Islet of Langerhans (tissue), 1 donor: ENCODE data around the gene PTPRJ.
A peak's percentile ranks its signal among the peaks of the same experiment; 100 is the strongest.

Source experiments
- FAIRE-seq: peaks from one replicate; lab custom pipeline; 2011; peaks lifted over from hg19 to GRCh38; lab: Jason Lieb, UNC

Gene PTPRJ

DNA sequence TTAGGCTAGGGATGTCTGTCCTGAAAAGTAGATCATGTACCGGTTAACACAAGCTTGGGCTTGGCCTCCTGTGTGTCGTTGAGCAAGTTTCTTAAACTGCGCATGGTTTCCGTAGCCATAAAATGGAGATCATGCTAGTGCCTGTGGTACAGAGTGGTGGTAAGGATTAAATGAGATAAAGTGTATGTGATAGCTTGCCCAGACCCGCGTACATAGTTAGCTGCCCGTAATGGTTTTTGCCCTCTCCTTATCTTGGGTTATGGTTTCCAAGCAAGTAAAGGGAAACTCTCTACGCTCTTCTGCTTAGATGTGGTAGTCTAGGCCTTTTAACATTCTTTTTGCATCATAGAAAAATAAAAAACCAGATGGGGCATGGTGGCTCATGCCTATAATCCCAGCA, 11.0 kb upstream of the PTPRJ start:
- FAIRE-seq = no peak

- no peak for FAIRE-seq
These were observed 8.9 kb upstream of the PTPRJ start for GRCh38 chr11:47971501-47971900.

DNA sequence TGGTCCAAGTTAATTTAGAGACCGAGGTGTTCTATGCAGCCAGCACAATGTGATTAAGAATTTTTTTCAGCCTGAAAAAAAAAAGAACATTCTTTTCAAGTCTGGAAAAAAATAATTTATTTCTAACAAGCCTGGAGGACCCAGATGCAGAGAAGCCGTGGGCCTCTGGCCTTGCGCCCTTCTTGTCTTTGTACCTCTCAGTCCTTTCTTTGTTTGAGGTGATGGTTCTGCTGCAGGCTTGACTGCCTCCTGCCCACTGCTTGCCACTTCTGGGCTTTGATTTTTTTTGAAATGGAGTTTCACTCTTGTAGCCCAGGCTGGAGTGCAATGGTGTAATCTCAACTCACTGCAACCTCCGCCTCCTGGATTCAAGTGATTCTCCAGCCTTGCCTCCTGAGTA, 7.2 kb upstream of the PTPRJ start:
- no peak for FAIRE-seq

- no peak for FAIRE-seq
These were observed 3.4 kb upstream of the PTPRJ start for GRCh38 chr11:47976931-47977330.

GRCh38 chr11:47977623-47978022, 2.7 kb upstream of the PTPRJ start:
- no peak for FAIRE-seq

DNA sequence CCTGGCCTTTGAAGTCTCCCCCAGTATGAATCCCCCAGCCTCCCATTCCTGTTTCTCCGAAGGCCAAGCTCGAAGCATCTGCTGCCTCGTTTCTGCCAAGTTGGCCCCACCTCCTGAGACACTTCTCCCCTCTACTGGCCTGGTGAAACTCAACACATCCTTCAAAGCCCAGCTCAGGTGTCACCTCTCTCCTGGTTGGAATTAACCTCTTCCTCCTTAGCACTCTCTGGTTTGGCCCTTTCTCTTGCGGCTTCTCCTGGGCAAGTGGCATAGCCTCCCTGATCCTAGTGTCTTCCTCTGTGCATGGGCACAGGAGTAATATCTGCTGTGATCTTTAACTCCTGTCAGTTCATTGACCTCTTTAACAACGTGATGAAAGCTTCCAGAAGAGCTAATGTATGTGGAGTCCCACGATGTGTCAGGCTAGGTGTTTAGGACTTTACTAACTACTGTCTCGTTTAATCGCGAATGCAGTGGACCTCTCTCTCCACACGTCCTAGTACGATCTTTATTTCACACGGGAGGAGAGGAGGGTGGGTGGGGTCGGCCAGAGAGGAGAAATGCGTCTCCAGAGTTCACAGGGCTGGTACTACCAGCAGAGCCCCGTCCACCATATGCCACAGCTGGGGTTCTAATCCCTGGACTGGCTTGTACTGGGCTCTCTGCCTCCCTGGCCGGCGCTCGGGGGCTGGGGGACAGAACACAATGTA, 826 bp upstream of the PTPRJ start:
- FAIRE-seq = no peak

DNA sequence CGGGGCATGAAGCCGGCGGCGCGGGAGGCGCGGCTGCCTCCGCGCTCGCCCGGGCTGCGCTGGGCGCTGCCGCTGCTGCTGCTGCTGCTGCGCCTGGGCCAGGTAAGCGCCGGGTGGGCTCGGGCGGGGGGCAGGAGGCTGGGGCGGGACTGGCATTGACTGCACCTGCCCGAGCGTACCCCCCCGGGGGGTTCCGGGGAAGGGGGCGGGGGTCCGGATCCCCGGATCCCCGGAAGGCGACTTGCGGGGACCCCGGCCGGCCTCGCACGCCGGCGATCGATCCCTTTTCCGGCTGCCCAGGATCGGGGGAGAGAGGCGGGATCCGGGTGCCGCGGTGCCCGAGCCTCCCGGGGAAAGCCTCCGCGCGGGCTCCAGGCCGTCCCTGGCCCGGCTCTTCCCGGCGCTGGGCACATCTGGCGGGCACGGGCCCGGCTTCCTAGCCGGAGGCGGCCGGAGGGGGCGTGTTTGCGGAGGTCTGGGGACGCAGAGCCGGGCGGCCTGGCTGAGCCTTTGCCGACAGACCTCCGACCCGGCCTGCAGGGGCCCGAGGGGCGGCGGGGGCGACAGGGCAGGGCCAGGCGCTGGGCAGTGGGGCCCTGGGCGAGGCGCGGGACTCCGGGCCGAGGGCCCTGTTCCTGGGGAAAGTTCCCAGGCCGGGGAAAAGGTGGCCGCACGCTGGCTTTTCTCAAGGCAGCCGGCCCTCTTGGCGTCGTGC, 705 bp downstream of the PTPRJ start:
- FAIRE-seq = no peak

GRCh38 chr11:47981667-47982404, 1.5 kb downstream of the PTPRJ start:
- FAIRE-seq = no peak

- no peak for FAIRE-seq
These were observed 2.3 kb downstream of the PTPRJ start for GRCh38 chr11:47982616-47983015.

DNA sequence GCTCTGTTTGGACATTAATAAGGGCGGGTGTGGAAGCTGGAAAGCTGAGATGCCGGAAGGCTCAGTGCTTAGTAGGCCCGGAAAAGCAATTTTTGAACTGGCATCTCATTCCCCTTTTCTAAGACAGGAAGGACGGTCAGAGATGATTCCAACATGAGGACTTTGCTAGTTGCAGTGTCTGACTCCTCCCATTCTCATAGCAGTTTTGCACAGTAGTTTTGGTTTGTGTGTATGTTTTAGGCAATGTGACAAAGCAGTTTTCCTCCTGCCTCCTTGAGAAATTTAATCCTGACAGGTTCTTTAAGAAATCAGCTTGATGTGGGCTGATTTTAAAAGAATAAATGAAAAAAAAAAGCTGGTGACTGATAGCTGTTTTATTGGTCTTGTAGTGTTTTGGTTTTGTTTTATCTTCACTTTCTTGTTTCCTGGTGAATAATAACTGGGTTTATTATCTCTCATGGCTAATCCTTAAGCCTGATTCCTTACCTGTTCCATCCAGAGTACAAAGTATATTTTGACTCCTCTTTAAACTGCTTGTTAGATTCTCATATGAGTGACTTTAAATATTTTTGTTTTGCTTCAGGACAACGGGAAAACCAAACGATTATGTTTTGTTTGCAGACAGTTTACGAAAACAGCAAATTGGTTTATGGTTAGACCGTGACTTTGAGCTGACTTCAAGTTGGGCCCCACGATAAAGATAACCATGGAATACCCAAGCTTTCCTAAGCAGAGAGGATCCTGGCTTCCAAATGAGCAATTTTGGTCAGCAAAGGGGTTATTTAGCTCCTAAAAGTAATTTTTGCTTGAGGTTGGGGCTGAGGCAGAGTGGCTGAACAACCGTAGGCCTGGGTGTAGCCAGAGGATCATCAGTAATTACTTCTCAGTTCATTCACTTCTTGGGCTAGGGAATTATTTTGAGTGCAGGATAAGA, 3.4 kb downstream of the PTPRJ start:
- no peak for FAIRE-seq

DNA sequence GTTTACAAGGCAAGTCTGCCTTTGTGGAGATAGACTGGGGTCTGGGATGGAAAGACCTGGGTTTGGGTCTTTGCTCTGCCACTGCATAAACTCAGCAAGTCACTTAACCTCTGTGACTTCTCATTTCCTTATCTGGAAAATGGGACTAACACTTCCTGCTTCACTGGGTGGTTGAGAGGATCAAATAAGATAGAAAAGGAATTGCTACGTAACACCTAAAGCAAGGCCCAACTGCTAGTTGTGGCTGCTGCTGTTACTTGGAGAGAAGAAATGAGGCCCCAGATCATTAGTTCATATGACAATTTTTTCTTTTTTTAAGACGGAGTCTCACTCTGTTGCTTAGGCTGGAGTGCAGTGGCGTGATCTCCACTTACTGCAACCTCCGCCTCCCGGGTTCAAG, 5.9 kb downstream of the PTPRJ start:
- FAIRE-seq = no peak

- FAIRE-seq = no peak
These were observed 6.4 kb downstream of the PTPRJ start for GRCh38 chr11:47986742-47987141.

GRCh38 chr11:47987310-47987709, 7.0 kb downstream of the PTPRJ start:
- no peak for FAIRE-seq

- FAIRE-seq = no peak
These were observed 7.4 kb downstream of the PTPRJ start for GRCh38 chr11:47987781-47988180.

GRCh38 chr11:47989779-47990178, 9.4 kb downstream of the PTPRJ start:
- no peak for FAIRE-seq

- FAIRE-seq = peak; percentile 17
These were observed 11.0 kb downstream of the PTPRJ start for GRCh38 chr11:47991266-47991830.

- no peak for FAIRE-seq
These were observed 11.5 kb downstream of the PTPRJ start for GRCh38 chr11:47991894-47992293.

GRCh38 chr11:47992959-47993820, 12.8 kb downstream of the PTPRJ start:
- no peak for FAIRE-seq

DNA sequence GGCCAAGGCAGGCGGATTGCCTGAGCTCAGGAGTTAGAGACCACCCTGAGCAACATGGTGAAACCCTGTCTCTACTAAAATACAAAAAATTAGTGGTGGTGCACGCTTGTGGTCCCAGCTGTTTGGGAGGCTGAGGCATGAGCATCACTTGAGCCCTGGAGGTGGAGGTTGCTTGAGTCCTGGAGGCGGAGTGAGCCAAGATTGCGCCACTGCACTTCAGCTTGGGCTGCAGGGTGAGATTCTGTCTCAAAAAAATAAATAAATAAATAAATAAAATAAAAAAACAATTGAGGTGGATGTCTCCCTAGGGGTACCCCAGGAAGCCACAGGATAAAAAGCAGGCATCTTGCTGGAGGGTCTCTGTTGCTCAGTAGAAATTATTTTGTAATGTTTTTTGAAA, 14.1 kb downstream of the PTPRJ start:
- no peak for FAIRE-seq

DNA sequence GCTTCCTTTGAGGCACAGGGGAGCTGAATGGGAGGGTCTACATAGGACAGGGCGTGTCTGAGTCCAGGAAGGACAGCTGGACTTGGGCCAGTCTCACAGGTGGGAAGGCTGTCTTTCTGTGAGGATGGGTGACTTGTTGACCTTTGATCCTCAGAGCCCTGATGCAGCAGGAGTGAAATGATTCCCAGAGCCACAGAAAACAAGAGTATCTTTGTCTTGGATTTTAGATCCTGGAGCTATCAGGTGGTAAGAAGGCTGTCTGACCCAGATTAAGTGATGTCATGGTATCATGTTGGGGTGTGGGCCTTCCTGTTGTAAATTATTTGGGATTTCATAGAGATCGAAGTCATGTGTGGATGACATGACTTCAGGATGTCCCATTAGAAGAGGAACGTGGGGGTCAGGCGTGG, 15.0 kb downstream of the PTPRJ start:
- no peak for FAIRE-seq
